ENCODE measurements around the gene PGAM5. TPM values are rescaled to one million over a fixed set of nuclear protein-coding genes. Genes with fewer than 3 reads are reported as not detected.

Gene PGAM5
- total RNA-seq, 1 experiment from 2014 or later = 135 TPM

DNA sequence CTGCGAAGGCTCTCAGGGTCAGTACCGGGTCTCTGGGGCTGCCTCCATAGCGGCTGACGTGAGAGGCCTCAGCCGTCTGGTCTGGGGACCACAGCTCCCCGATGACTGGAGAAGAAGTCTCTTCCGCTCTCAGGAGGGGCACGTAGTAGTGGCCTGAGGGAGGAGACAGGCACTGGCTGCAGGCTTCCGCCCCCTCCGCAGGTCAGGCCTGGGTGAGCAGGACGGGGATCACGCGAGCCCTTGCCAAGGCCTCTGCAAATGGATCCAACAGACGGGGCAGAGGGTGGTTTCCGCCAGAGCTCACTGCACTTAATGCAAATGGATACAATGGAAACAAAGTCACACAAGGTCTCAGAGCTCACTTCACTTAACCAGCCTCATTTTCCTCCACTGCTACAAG, 26.3 kb downstream of the PGAM5 start:
- TF ChIP-seq EZH2 (IDR thresholded peaks at IDR 0.05; ENCODE audit: low read length, unreplicated experiment) (no peak), EZH2phosphoT487 (IDR thresholded peaks at IDR 0.05; ENCODE audit: borderline replicate concordance, low read length) (no peak)
- TF ChIP-seq, protein P1, sequence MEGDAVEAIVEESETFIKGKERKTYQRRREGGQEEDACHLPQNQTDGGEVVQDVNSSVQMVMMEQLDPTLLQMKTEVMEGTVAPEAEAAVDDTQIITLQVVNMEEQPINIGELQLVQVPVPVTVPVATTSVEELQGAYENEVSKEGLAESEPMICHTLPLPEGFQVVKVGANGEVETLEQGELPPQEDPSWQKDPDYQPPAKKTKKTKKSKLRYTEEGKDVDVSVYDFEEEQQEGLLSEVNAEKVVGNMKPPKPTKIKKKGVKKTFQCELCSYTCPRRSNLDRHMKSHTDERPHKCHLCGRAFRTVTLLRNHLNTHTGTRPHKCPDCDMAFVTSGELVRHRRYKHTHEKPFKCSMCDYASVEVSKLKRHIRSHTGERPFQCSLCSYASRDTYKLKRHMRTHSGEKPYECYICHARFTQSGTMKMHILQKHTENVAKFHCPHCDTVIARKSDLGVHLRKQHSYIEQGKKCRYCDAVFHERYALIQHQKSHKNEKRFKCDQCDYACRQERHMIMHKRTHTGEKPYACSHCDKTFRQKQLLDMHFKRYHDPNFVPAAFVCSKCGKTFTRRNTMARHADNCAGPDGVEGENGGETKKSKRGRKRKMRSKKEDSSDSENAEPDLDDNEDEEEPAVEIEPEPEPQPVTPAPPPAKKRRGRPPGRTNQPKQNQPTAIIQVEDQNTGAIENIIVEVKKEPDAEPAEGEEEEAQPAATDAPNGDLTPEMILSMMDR (conservative IDR thresholded peaks at IDR 0.05; ENCODE audit: low read depth, low read length) = no peak
- ChIA-PET POLR2A (ENCODE audit: unreplicated experiment) (no interaction called here), CTCF (no interaction called here)
- H3K36me3 ChIP-seq (ENCODE audit: low read depth, low read length) = peaks cover 78% of the 10 kb centered on the region
- H3K4me1 ChIP-seq (ENCODE audit: insufficient read depth, low read length) = no peaks in the 10 kb centered on the region
- no TSS peak for BruUV-seq (replicated peaks)
- intact Hi-C loops (cut with micrococcal nuclease) = no loop called here
- H3K79me2 ChIP-seq (ENCODE audit: low read length) = no peaks in the 10 kb centered on the region
- H3K4me3 ChIP-seq (ENCODE audit: low read length) = no peak overlapping the region
- H3K9me3 ChIP-seq (ENCODE audit: low read length) = no peaks in the 10 kb centered on the region
- H3K27ac ChIP-seq (ENCODE audit: low read length) = no peak overlapping the region
- H3K9ac ChIP-seq (ENCODE audit: low read length) = no peak overlapping the region
- 0 out of 2 replicates have a peak, but pooled peaks cover 8% of the 10 kb centered on the region for H4K20me1 ChIP-seq (ENCODE audit: low read length)
- no peaks in the 10 kb centered on the region for H3K27me3 ChIP-seq (ENCODE audit: low read length)
- H3F3A ChIP-seq (ENCODE audit: low read length, unreplicated experiment) = no peaks in the 10 kb centered on the region
- no peaks in the 10 kb centered on the region for H3K9me2 ChIP-seq (replicated peaks; ENCODE audit: low read length)
- H3K4me2 ChIP-seq (ENCODE audit: low read length) = no peak overlapping the region
- no peak for DNase-seq
- no peak for ATAC-seq
- no peak overlapping the region for H2AFZ ChIP-seq (ENCODE audit: low read length)

DNA sequence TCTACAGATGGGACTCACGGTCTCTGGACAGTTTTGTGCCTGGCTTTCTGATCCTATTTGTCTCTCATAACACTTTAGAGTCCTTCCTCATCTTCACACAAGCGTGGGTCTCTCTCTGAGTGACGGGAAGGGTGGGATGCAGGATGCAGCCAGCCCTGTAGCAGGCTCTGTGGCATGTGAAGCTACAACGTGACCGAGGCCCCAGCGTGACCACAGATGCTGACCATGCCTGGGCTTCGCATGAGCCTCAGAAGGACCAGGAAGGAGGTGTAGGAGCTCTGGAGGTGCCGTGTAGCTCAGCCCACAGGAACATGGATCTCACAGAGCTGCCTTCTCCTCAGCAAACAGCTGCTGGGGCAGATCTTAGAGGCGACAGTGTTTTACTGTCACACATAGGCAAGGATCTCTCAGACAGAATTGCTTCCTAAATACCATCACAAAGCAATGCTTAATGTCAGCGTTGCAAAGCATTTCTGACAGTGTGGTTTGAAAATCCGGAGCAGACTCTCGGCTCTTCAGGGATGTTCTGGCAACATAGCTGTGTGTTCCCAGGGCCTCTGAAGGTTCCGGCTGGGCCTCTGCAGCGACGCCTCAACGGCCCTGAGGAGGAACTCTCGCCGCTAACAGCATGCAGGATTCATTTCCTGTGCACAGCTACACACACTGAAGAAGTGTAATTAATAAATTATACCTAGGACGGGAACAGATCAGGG, 29.1 kb downstream of the PGAM5 start:
- Histone ChIP-seq H3K36me3 (ENCODE audit: low read depth, low read length) (peaks cover 85% of the 10 kb centered on the region), H3K4me2 (ENCODE audit: low read length) (no peak overlapping the region), H4K20me1 (ENCODE audit: low read length) (peaks cover 28% of the 10 kb centered on the region; the same call in 1 of the 2 replicates), H3F3A (ENCODE audit: low read length, unreplicated experiment) (no peaks in the 10 kb centered on the region), H3K9me3 (ENCODE audit: low read length) (no peaks in the 10 kb centered on the region), H3K9me2 (replicated peaks; ENCODE audit: low read length) (no peaks in the 10 kb centered on the region), H3K27ac (ENCODE audit: low read length) (no peak overlapping the region), H3K4me1 (ENCODE audit: insufficient read depth, low read length) (no peaks in the 10 kb centered on the region), H3K9ac (ENCODE audit: low read length) (no peak overlapping the region), H2AFZ (ENCODE audit: low read length) (no peak overlapping the region), H3K4me3 (ENCODE audit: low read length) (no peak overlapping the region), H3K27me3 (ENCODE audit: low read length) (no peaks in the 10 kb centered on the region), H3K79me2 (ENCODE audit: low read length) (peaks cover 24% of the 10 kb centered on the region)
- intact Hi-C loops (cut with micrococcal nuclease) = no loop called here
- no peak for TF ChIP-seq EZH2 (IDR thresholded peaks at IDR 0.05; ENCODE audit: low read length, unreplicated experiment)
- TF ChIP-seq, protein P1 (conservative IDR thresholded peaks at IDR 0.05; ENCODE audit: low read depth, low read length) = no peak
- no peak for TF ChIP-seq EZH2phosphoT487 (IDR thresholded peaks at IDR 0.05; ENCODE audit: borderline replicate concordance, low read length)
- BruUV-seq (replicated peaks) = no TSS peak
- CTCF ChIA-PET = no interaction called here
- POLR2A ChIA-PET (ENCODE audit: unreplicated experiment) = no interaction called here
- ATAC-seq = no peak
- DNase-seq = no peak

DNA sequence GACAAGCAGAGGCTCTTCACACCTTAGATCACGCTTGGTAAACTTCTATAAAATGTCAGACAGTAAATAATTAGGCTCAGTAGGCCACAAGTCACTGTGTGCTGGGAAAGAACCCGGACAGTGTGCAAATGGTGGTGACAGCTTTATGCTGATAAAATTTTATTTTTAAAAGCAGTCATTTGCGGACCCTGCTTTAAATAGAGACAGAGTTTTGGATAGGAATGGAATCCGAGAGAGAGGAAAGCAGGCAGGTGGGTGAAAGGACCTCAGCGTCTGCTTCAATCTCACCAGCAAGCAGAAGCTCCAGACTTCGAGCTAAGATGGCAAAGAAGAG, 29.6 kb downstream of the PGAM5 start:
- H2AFZ ChIP-seq (ENCODE audit: low read length) = no peak overlapping the region
- intact Hi-C loops (cut with micrococcal nuclease) = no loop called here
- H3K79me2 ChIP-seq (ENCODE audit: low read length) = peaks cover 29% of the 10 kb centered on the region
- ATAC-seq = no peak
- no peaks in the 10 kb centered on the region for H3K4me1 ChIP-seq (ENCODE audit: insufficient read depth, low read length)
- H3K9ac ChIP-seq (ENCODE audit: low read length) = no peak overlapping the region
- ChIA-PET CTCF (no interaction called here), POLR2A (ENCODE audit: unreplicated experiment) (no interaction called here)
- no peak overlapping the region for H3K27ac ChIP-seq (ENCODE audit: low read length)
- H3K27me3 ChIP-seq (ENCODE audit: low read length) = no peaks in the 10 kb centered on the region
- H3K36me3 ChIP-seq (ENCODE audit: low read depth, low read length) = peaks cover 85% of the 10 kb centered on the region
- TF ChIP-seq, protein P1 (conservative IDR thresholded peaks at IDR 0.05; ENCODE audit: low read depth, low read length) = no peak
- TF ChIP-seq EZH2 (IDR thresholded peaks at IDR 0.05; ENCODE audit: low read length, unreplicated experiment) (no peak), EZH2phosphoT487 (IDR thresholded peaks at IDR 0.05; ENCODE audit: borderline replicate concordance, low read length) (no peak)
- H4K20me1 ChIP-seq (ENCODE audit: low read length) = peaks cover 28% of the 10 kb centered on the region; the same call in 1 of the 2 replicates
- no peaks in the 10 kb centered on the region for H3F3A ChIP-seq (ENCODE audit: low read length, unreplicated experiment)
- no TSS peak for BruUV-seq (replicated peaks)
- no peaks in the 10 kb centered on the region for H3K9me3 ChIP-seq (ENCODE audit: low read length)
- no peak for DNase-seq
- H3K4me3 ChIP-seq (ENCODE audit: low read length) = no peak overlapping the region
- H3K4me2 ChIP-seq (ENCODE audit: low read length) = no peak overlapping the region
- H3K9me2 ChIP-seq (replicated peaks; ENCODE audit: low read length) = no peaks in the 10 kb centered on the region
